ENCODE measurements around the gene MMP28.

DNA sequence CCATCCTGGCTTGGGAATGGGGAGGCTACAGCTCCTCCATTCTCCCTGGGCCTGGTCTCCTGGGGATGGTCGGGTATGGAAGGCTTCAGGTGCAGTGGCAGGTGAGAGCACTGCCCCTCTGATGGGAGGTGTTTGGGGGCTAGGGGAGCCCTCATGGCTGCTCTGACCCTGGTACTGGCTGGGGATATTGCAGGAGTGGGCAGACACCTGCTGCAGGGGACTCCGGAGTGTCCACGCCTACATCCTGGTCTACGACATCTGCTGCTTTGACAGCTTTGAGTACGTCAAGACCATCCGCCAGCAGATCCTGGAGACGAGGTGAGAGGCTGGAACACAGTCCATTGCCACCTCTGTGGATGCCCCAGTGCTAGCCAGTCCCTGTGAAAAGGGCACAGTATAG lies 55.2 kb downstream of the MMP28 start:
- TF ChIP-seq, protein P1, sequence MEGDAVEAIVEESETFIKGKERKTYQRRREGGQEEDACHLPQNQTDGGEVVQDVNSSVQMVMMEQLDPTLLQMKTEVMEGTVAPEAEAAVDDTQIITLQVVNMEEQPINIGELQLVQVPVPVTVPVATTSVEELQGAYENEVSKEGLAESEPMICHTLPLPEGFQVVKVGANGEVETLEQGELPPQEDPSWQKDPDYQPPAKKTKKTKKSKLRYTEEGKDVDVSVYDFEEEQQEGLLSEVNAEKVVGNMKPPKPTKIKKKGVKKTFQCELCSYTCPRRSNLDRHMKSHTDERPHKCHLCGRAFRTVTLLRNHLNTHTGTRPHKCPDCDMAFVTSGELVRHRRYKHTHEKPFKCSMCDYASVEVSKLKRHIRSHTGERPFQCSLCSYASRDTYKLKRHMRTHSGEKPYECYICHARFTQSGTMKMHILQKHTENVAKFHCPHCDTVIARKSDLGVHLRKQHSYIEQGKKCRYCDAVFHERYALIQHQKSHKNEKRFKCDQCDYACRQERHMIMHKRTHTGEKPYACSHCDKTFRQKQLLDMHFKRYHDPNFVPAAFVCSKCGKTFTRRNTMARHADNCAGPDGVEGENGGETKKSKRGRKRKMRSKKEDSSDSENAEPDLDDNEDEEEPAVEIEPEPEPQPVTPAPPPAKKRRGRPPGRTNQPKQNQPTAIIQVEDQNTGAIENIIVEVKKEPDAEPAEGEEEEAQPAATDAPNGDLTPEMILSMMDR (IDR thresholded peaks at IDR 0.05) = no peak
- TF ChIP-seq EZH2 (IDR thresholded peaks at IDR 0.05; ENCODE audit: borderline replicate concordance, insufficient read depth, low read depth, low read length, poor library complexity, severe bottlenecking) = no peak
